A549 (cell line): ENCODE data around the gene ATP8A1.

Experiments
- BHLHE40 ChIP-seq: IDR thresholded peaks from 2 replicates; pipeline ENCODE4 v1.6.1; 2012; ENCODE audit warnings: low read depth, low read length, inconsistent platforms
- CEBPB ChIP-seq, 2 experiments: fragments of >200 bp in 1 of 2; sonication (Bioruptor Twin) in 1 of 2; formaldehyde crosslinking in 1 of 2; IDR thresholded peaks; 2 replicates each; pipeline ENCODE4 v1.6.1; 2012 to 2016
- GATA3 ChIP-seq: IDR thresholded peaks from 2 replicates; pipeline ENCODE4 v1.6.1; 2012; ENCODE audit warnings: borderline replicate concordance
- HDAC2 ChIP-seq: fragments of 200-600 bp; sonication (generic); IDR thresholded peaks from 2 replicates; pipeline ENCODE4 v1.6.1; 2016
- HEYL ChIP-seq: fragments of 250-450 bp; sonication (Bioruptor Pico); IDR thresholded peaks from 2 replicates; pipeline ENCODE4 v1.8.0; 2021; ENCODE audit warnings: mild to moderate bottlenecking, moderate library complexity
- JUNB ChIP-seq: fragments of >200 bp; sonication (Bioruptor Twin); formaldehyde crosslinking; IDR thresholded peaks from 2 replicates; pipeline ENCODE4 v1.6.1; 2016
- KDM1A ChIP-seq: fragments of 200-600 bp; sonication (generic); IDR thresholded peaks from 2 replicates; pipeline ENCODE4 v1.6.1; 2016; ENCODE audit warnings: low read depth, mild to moderate bottlenecking
- MYC ChIP-seq: IDR thresholded peaks from 2 replicates; pipeline ENCODE4 v1.6.1; 2012; ENCODE audit warnings: mild to moderate bottlenecking, inconsistent platforms, low read length, improper control_type of control experiment, borderline replicate concordance
- NR3C1 ChIP-seq: fragments of >200 bp; sonication (Bioruptor Twin); formaldehyde crosslinking; IDR thresholded peaks from 3 replicates; pipeline ENCODE4 v1.6.1; 2017
- POLR2AphosphoS2 ChIP-seq: conservative IDR thresholded peaks from 2 replicates; pipeline ENCODE4 v1.6.1; 2012; ENCODE audit warnings: low read length, improper control_type of control experiment, inconsistent platforms
- TF ChIP-seq, protein P1 (sequence below): fragments of >200 bp; sonication (Bioruptor Twin); formaldehyde crosslinking; IDR thresholded peaks from 3 replicates; pipeline ENCODE4 v1.5.1; 2016
- TF ChIP-seq, protein P2 (sequence below): IDR thresholded peaks from 2 replicates; pipeline ENCODE4 v1.6.1; 2012
- TF ChIP-seq, protein P3 (sequence below): fragments of >200 bp; sonication (Bioruptor Twin); formaldehyde crosslinking; IDR thresholded peaks from 3 replicates; pipeline ENCODE4 v1.6.1; 2016

DNA sequence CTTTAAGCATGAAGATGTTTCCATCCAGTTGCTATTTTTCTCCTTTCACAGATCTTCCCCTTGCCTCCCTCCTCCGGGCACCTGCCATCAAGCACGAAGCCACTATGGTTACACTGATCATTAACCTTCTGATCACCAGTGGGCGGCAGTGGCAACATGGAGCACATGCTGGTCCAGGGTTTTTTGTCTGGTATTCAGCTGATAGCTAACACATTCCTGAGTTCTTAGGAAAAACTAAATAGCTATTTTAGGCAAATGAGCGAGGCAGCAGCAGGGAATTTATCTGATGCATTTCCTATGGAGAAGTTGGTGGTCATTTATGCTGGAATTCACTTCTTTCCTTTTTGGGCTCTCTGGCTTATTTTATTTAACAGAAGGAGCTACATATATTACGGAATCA is 236.8 kb downstream of the ATP8A1 start:
- TF ChIP-seq KDM1A (no peak), HDAC2 (no peak), CEBPB (IDR thresholded peaks at IDR 0.05) (no peak), BHLHE40 (no peak), MYC (no peak), POLR2AphosphoS2 (no peak), HEYL (CRISPR knock-in tag) (no peak), JUNB (no peak), GATA3 (no peak), NR3C1 (no peak)
- TF ChIP-seq, protein P1, sequence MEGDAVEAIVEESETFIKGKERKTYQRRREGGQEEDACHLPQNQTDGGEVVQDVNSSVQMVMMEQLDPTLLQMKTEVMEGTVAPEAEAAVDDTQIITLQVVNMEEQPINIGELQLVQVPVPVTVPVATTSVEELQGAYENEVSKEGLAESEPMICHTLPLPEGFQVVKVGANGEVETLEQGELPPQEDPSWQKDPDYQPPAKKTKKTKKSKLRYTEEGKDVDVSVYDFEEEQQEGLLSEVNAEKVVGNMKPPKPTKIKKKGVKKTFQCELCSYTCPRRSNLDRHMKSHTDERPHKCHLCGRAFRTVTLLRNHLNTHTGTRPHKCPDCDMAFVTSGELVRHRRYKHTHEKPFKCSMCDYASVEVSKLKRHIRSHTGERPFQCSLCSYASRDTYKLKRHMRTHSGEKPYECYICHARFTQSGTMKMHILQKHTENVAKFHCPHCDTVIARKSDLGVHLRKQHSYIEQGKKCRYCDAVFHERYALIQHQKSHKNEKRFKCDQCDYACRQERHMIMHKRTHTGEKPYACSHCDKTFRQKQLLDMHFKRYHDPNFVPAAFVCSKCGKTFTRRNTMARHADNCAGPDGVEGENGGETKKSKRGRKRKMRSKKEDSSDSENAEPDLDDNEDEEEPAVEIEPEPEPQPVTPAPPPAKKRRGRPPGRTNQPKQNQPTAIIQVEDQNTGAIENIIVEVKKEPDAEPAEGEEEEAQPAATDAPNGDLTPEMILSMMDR, result no peak
- TF ChIP-seq, protein P2, sequence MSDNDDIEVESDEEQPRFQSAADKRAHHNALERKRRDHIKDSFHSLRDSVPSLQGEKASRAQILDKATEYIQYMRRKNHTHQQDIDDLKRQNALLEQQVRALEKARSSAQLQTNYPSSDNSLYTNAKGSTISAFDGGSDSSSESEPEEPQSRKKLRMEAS, result no peak
- TF ChIP-seq, protein P3, sequence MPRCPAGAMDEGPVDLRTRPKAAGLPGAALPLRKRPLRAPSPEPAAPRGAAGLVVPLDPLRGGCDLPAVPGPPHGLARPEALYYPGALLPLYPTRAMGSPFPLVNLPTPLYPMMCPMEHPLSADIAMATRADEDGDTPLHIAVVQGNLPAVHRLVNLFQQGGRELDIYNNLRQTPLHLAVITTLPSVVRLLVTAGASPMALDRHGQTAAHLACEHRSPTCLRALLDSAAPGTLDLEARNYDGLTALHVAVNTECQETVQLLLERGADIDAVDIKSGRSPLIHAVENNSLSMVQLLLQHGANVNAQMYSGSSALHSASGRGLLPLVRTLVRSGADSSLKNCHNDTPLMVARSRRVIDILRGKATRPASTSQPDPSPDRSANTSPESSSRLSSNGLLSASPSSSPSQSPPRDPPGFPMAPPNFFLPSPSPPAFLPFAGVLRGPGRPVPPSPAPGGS, result no peak
